DOHH2 (cell line): Measurements from ENCODE around the gene UBAP2L.
"Not testable (repeated sequence)": the region's sequence is repeated elsewhere in the genome, so short reads cannot be mapped to it uniquely, and the experiment has no call there.

ENCODE experiments used
- H3F3A ChIP-seq: fragments of 200-600 bp; sonication (generic), shearing (Covaris generic); 2 replicates; pipeline ENCODE4 v1.6.0; 2016; ENCODE audit warnings: antibody characterized with exemption, mild to moderate bottlenecking; ENCODE audit not compliant: control insufficient read depth, insufficient read depth
- H3K27ac ChIP-seq: fragments of 200-600 bp; sonication (generic); 2 replicates; pipeline ENCODE4 v1.5.1; 2014; ENCODE audit warnings: low read depth, mild to moderate bottlenecking, low read length, moderate library complexity
- H3K27me3 ChIP-seq: fragments of 200-600 bp; sonication (generic); 2 replicates; pipeline ENCODE4 v1.6.1; 2014; ENCODE audit warnings: mild to moderate bottlenecking, low read length, mixed read lengths; ENCODE audit not compliant: control insufficient read depth
- H3K36me3 ChIP-seq: fragments of 200-600 bp; sonication (generic); 2 replicates; pipeline ENCODE4 v1.6.1; 2014; ENCODE audit warnings: mild to moderate bottlenecking, low read length, moderate library complexity, mixed read lengths; ENCODE audit not compliant: control insufficient read depth
- H3K4me1 ChIP-seq: fragments of 200-600 bp; sonication (generic); 2 replicates; pipeline ENCODE4 v1.6.1; 2014; ENCODE audit warnings: mild to moderate bottlenecking, low read length, mixed read lengths; ENCODE audit not compliant: control insufficient read depth
- H3K4me2 ChIP-seq: fragments of 200-600 bp; sonication (generic); 2 replicates; pipeline ENCODE4 v1.6.0; 2014; ENCODE audit warnings: mild to moderate bottlenecking, low read length, moderate library complexity
- H3K4me3 ChIP-seq: fragments of 200-600 bp; sonication (generic); 2 replicates; pipeline ENCODE4 v1.5.1; 2014; ENCODE audit warnings: mild to moderate bottlenecking, low read length, mixed read lengths
- H3K79me2 ChIP-seq: fragments of 200-600 bp; sonication (generic); 2 replicates; pipeline ENCODE4 v1.6.1; 2014; ENCODE audit warnings: mild to moderate bottlenecking, low read length, mixed read lengths; ENCODE audit not compliant: control insufficient read depth
- H3K9me2 ChIP-seq: fragments of 200-600 bp; sonication (generic); replicated peaks from 2 replicates; pipeline ENCODE4 v1.6.1; 2014; ENCODE audit warnings: mild to moderate bottlenecking, low read length, mixed read lengths; ENCODE audit not compliant: control insufficient read depth
- H3K9me3 ChIP-seq: fragments of 200-600 bp; sonication (generic); 2 replicates; pipeline ENCODE4 v1.6.1; 2014; ENCODE audit warnings: antibody characterized with exemption, low read length, mixed read lengths; ENCODE audit not compliant: control insufficient read depth, insufficient read depth
- H4K20me1 ChIP-seq: fragments of 200-600 bp; sonication (generic); 2 replicates; pipeline ENCODE4 v1.6.0; 2014; ENCODE audit warnings: low read depth, mild to moderate bottlenecking, antibody characterized with exemption, low read length, moderate library complexity; ENCODE audit not compliant: control insufficient read depth, insufficient read depth
- EZH2phosphoT487 ChIP-seq: fragments of 200-600 bp; sonication (generic); IDR thresholded peaks from 2 replicates; pipeline ENCODE4 v1.6.1; 2017; ENCODE audit warnings: borderline replicate concordance, mild to moderate bottlenecking, antibody characterized with exemption, low read length, moderate library complexity, mixed read lengths
- TF ChIP-seq, protein P1 (sequence below): fragments of 200-600 bp; sonication (generic); IDR thresholded peaks from one replicate; pipeline ENCODE4 v1.5.1; 2014; ENCODE audit warnings: antibody characterized with exemption, mild to moderate bottlenecking, low read depth, low read length; ENCODE audit not compliant: poor library complexity, severe bottlenecking

UBAP2L gene

GRCh38 chr1:154199563-154199879 lies 21.2 kb upstream of the UBAP2L start:
- Histone ChIP-seq H3K79me2 (no peaks in the 10 kb centered on the region), H3K27me3 (peaks cover 8% of the 10 kb centered on the region), H3K9me2 (no peaks in the 10 kb centered on the region), H3K36me3 (no peaks in the 10 kb centered on the region), H3K4me3 (no peak overlapping the region), H3K4me1 (peaks cover 4% of the 10 kb centered on the region), H4K20me1 (no peaks in the 10 kb centered on the region), H3K27ac (no peak overlapping the region), H3K9me3 (no peaks in the 10 kb centered on the region), H3K4me2 (peak overlapping the region; percentile 46), H3F3A (0 out of 2 replicates have a peak, but pooled peaks cover 3% of the 10 kb centered on the region)
- TF ChIP-seq, protein P1, sequence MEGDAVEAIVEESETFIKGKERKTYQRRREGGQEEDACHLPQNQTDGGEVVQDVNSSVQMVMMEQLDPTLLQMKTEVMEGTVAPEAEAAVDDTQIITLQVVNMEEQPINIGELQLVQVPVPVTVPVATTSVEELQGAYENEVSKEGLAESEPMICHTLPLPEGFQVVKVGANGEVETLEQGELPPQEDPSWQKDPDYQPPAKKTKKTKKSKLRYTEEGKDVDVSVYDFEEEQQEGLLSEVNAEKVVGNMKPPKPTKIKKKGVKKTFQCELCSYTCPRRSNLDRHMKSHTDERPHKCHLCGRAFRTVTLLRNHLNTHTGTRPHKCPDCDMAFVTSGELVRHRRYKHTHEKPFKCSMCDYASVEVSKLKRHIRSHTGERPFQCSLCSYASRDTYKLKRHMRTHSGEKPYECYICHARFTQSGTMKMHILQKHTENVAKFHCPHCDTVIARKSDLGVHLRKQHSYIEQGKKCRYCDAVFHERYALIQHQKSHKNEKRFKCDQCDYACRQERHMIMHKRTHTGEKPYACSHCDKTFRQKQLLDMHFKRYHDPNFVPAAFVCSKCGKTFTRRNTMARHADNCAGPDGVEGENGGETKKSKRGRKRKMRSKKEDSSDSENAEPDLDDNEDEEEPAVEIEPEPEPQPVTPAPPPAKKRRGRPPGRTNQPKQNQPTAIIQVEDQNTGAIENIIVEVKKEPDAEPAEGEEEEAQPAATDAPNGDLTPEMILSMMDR, result no peak
- no peak for TF ChIP-seq EZH2phosphoT487

- peaks cover 26% of the 10 kb centered on the region; the same call in 1 of the 2 replicates for H3F3A ChIP-seq
- peaks cover 41% of the 10 kb centered on the region for H3K36me3 ChIP-seq
- H3K27ac ChIP-seq, H3K4me3 ChIP-seq, H4K20me1 ChIP-seq, H3K4me2 ChIP-seq, H3K79me2 ChIP-seq, H3K27me3 ChIP-seq, H3K4me1 ChIP-seq, H3K9me3 ChIP-seq, H3K9me2 ChIP-seq: not testable (repeated sequence)
Measured at GRCh38 chr1:154205778-154206177, 15.0 kb upstream of the UBAP2L start.

DNA sequence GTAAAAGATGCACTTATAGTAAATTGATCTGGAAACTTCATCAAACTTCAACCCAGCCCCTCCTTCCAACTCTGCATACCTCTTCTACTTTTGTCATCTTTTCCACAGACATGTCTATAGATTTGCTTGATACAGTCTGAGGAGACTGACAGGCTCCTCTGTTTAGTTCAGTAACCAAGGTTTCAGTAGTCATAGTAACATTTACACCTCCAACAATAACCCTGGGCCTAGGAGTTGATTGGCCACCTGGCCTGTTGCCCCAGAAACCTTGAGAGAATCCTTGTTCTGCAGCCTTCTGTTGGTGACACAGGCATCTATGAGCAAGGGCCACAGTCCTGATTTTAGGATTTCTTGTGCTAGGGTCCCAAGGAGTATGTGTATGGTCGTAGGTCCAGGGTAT lies 14.6 kb upstream of the UBAP2L start, which contains the start of gene CFAP141:
CFAP141 (minus strand) TSS at position 138 of the 400 bp plus-strand sequence; CDS start at position 112, 26 bp downstream.
- TF ChIP-seq, protein P1, result no peak
- no peak for TF ChIP-seq EZH2phosphoT487
- Histone ChIP-seq H4K20me1 (no peaks in the 10 kb centered on the region), H3K9me2 (no peaks in the 10 kb centered on the region)

GRCh38 chr1:154207262-154207661 lies 13.5 kb upstream of the UBAP2L start:
- peaks cover 50% of the 10 kb centered on the region for H3K36me3 ChIP-seq
- H3K27me3 ChIP-seq, result no peaks in the 10 kb centered on the region
- H3K79me2 ChIP-seq, result no peaks in the 10 kb centered on the region
- TF ChIP-seq EZH2phosphoT487, result no peak
- TF ChIP-seq, protein P1, result no peak
- no peak overlapping the region for H3K4me3 ChIP-seq
- no peak overlapping the region for H3K27ac ChIP-seq
- no peaks in the 10 kb centered on the region for H4K20me1 ChIP-seq
- H3F3A ChIP-seq, result peaks cover 26% of the 10 kb centered on the region; the same call in 1 of the 2 replicates
- H3K4me1 ChIP-seq, result no peaks in the 10 kb centered on the region
- H3K4me2 ChIP-seq, result no peak overlapping the region
- no peaks in the 10 kb centered on the region for H3K9me3 ChIP-seq
- H3K9me2 ChIP-seq, result no peaks in the 10 kb centered on the region

More for the DNA sequence above, 14.6 kb upstream of the UBAP2L start, which contains the start of gene CFAP141:
- no peaks in the 10 kb centered on the region for H3K27me3 ChIP-seq
- no peaks in the 10 kb centered on the region for H3K4me1 ChIP-seq
- no peak within 1 kb of the TSS for H3K4me3 ChIP-seq
- no peak within 1 kb of the TSS for H3K27ac ChIP-seq
- H3F3A ChIP-seq, result peaks cover 26% of the 10 kb centered on the region; the same call in 1 of the 2 replicates
- H3K79me2 ChIP-seq, result no peaks in the 10 kb centered on the region
- H3K9me3 ChIP-seq, result no peaks in the 10 kb centered on the region
- H3K4me2 ChIP-seq, result no peak within 1 kb of the TSS
- peaks cover 41% of the 10 kb centered on the region for H3K36me3 ChIP-seq
